Lower leg skin (tissue), 3 donors: ENCODE results near the gene PEX5L.

ENCODE experiments used
- POLR2A ChIP-seq, 2 donors: fragments of 450-650 bp; IDR thresholded peaks; one replicate each; pipeline ENCODE4 v1.6.1; 2016 to 2017; ENCODE audit warnings: antibody characterized with exemption in 2 of 2, mild to moderate bottlenecking in 1 of 2, moderate library complexity in 1 of 2
- TF ChIP-seq, protein P1 (sequence below), 3 donors: fragments of 450-650 bp; IDR thresholded peaks; one replicate each; pipeline ENCODE4 v1.5.1; 2016; ENCODE audit warnings: antibody characterized with exemption in 3 of 3, mild to moderate bottlenecking in 3 of 3, moderate library complexity in 2 of 3

DNA sequence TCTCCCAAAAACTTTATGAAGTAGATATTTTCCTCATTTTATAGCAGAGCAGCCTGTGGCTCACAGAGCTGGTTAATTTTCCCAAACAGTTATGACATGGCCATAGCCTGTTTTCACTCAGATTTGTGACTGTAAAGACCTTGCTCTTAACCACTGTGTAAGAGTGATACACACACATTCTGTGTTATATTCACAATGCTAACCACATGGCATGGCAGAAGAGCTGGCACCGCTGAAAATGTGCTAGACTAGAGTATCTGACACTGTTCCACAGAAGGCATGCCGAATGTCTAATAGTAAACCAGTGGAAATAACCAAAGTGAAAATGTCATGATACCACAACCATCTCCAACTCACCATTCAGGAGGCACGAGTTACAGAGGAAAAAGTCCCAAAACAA, 71.8 kb downstream of the PEX5L start:
- TF ChIP-seq, protein P1, sequence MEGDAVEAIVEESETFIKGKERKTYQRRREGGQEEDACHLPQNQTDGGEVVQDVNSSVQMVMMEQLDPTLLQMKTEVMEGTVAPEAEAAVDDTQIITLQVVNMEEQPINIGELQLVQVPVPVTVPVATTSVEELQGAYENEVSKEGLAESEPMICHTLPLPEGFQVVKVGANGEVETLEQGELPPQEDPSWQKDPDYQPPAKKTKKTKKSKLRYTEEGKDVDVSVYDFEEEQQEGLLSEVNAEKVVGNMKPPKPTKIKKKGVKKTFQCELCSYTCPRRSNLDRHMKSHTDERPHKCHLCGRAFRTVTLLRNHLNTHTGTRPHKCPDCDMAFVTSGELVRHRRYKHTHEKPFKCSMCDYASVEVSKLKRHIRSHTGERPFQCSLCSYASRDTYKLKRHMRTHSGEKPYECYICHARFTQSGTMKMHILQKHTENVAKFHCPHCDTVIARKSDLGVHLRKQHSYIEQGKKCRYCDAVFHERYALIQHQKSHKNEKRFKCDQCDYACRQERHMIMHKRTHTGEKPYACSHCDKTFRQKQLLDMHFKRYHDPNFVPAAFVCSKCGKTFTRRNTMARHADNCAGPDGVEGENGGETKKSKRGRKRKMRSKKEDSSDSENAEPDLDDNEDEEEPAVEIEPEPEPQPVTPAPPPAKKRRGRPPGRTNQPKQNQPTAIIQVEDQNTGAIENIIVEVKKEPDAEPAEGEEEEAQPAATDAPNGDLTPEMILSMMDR (IDR thresholded peaks at IDR 0.05): no peak
- TF ChIP-seq POLR2A (IDR thresholded peaks at IDR 0.05): no peak
